22Rv1 (cell line): ENCODE measurements around the gene PTPRJ.

Experiments used
- H3K27ac ChIP-seq: fragments of 450-650 bp; 2 replicates; pipeline ENCODE4 v1.5.1; 2017
- ZFX ChIP-seq: fragments of 450-650 bp; IDR thresholded peaks from 2 replicates; pipeline ENCODE4 v1.6.1; 2017; ENCODE audit warnings: antibody characterized with exemption, borderline replicate concordance
- TF ChIP-seq, protein P1 (sequence below): fragments of 450-650 bp; IDR thresholded peaks from 2 replicates; pipeline ENCODE4 v1.5.1; 2017; ENCODE audit warnings: mild to moderate bottlenecking

The PTPRJ gene

DNA sequence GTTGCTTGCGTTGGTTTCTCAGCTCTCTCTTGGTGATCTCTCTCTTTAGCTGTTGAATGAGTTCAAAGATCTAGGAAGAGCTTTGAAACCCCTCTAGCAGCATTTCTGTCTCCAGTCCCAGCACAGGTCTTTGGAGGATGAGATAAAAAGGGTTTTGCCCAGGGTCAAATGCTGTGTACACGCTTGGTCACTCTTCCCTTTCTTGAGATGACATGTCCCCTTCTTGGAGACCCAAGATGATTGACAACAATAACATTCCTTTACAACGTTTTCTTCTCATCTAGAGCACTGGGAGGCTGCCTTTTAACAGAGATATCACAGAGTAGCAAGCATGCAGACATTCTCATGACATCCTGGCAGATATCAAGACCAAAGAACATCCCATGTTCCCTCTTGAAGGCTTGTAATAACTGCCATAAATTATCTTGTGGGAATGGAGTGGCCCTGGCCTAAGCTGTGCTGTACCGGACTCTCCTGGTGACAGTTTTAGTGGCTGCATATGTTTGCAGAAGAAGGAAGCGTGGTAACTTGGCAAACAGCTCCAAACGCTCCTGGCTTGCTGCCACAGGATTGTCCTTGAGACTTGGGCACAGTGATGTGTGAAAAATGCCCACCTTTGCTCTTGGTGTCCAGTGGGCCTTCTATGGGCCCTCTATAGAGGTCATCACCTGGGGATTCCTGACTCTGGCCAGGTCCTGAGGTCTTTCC is 107.8 kb downstream of the PTPRJ start:
- peak overlapping the region; percentile 58 for H3K27ac ChIP-seq

DNA sequence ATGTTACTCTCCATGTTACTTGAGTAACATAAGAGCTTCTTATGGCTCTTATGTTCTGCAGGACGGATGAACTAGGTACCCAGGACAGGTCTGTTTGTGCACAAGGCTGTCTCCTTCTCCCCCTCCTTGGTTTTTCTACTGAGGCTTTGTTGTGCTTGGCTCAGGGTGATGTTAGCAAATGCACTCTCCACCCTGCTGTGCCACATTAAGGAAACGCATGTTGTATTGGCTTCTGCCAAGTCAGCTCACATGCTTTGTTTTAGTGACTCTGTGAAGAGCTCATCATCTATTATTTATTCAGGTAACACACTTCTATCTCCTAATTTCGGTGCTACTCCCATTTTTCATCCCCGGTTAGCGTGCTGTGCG is 108.3 kb downstream of the PTPRJ start:
- TF ChIP-seq, protein P1, sequence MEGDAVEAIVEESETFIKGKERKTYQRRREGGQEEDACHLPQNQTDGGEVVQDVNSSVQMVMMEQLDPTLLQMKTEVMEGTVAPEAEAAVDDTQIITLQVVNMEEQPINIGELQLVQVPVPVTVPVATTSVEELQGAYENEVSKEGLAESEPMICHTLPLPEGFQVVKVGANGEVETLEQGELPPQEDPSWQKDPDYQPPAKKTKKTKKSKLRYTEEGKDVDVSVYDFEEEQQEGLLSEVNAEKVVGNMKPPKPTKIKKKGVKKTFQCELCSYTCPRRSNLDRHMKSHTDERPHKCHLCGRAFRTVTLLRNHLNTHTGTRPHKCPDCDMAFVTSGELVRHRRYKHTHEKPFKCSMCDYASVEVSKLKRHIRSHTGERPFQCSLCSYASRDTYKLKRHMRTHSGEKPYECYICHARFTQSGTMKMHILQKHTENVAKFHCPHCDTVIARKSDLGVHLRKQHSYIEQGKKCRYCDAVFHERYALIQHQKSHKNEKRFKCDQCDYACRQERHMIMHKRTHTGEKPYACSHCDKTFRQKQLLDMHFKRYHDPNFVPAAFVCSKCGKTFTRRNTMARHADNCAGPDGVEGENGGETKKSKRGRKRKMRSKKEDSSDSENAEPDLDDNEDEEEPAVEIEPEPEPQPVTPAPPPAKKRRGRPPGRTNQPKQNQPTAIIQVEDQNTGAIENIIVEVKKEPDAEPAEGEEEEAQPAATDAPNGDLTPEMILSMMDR: no peak
- no peak for TF ChIP-seq ZFX
- peak overlapping the region; percentile 58 for H3K27ac ChIP-seq

More for the DNA sequence above, 107.8 kb downstream of the PTPRJ start:
- TF ChIP-seq ZFX: no peak
- TF ChIP-seq, protein P1: no peak

DNA sequence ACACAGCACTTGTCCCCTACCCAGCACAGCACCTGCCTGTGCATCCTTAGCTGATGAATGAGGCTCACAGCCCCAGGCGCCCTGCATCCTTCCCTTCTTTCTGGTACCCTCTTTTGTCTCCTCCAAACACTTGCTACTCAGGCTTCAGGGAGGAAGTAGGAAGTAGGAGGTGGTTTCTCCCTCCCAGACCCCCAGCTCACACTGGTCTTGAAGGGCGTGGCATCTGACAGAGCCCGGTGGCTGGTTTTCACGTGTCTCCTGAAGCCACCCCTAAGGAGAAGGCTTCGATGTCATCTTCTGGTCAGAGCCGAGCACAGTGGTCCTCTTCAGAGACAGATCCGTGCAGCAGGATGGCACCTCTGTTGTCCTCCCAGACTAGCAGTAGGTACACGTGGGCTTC is 109.8 kb downstream of the PTPRJ start:
- TF ChIP-seq, protein P1: no peak
- no peak for TF ChIP-seq ZFX
- H3K27ac ChIP-seq: no peak overlapping the region

DNA sequence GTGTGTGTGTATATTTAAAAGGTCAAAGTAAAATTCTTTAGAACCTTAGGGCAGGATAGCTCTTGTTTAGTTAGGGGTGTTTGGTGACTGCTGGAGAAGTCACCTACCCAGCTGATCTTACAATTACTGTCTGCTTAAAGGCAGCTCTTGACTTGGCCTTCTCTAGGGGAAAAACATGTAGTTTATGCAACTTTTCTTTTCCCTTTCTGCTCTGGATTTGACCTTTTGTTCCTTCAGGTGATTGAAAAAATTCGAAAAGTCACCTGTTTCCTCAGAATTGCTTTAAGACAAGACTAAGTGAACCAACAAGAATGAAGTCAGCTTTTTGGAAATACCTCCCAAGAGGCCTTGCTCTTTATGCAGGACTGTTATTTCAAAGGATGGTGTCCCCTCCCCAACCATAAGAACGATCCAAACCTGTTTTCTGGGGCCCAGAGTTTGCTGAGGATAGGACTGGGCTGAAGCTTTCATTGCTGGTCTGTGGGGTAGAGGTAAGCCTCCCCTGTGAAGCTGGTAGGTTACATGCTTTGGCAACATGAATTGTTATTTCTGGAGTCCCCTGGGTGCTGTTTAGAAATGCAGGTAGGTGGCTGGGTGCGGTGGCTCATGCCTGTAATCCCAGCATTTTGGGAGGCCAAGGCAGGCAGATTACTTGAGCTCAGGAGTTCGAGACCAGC is 111.2 kb downstream of the PTPRJ start:
- H3K27ac ChIP-seq: no peak overlapping the region
- TF ChIP-seq, protein P1: no peak
- TF ChIP-seq ZFX: no peak

DNA sequence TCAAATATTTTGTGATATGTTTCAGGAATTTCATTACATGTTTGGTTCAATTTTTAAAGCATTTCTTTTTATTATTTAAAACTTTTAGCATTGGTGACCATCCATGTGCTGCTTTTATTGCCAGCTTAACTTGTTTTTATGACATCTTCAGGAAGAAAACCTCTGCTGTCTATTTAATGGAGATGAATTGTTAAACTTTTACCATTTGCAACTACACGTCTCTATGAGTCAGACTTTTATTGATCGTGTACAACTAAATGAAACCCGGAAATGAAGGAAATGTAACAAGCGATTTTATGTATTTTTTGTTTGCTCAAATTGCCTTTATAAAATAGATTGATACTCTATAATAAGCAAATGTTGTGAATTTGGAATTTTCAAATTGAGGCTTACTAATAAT is 113.0 kb downstream of the PTPRJ start:
- H3K27ac ChIP-seq: no peak overlapping the region
- no peak for TF ChIP-seq ZFX
- TF ChIP-seq, protein P1: no peak

DNA sequence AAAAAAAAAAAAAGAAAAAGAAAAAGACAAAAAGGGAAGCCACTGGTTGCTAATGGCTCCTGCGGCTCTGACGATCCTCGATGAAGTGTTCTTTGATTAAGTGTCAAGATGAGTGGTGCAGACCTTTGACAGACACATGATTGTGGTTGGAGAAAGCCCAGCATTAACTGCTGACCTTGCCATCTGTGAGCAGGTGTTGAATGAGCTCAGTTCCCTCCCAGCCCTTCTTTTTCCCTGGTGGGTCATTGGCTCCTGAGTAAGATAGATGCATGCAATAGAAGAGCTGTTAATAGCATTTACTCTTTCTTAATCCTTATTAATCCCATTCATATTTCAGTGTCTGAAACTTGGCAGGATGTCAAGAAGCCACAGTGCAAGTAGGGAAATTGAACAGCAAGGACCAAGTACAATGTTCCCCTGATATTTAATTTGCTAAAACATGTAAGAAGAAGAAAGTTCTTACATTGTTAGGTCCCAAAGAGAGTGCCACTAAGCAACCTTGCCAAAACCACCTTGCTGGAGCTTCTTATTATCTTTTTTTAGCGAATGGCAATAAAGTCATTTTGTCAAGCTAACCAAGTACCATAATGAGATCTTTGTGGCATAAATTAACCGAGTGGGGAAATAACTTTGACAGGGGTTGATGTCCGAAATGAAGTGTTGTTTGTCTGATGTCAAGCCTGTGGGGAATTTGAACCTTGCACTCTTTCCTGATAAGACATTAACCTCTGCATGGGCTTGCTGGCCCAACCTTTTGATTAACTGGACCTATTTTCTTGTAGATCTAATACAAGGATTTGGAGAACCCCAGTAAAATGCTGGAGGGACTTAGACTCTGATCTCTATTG is 113.7 kb downstream of the PTPRJ start:
- H3K27ac ChIP-seq: no peak overlapping the region
- TF ChIP-seq, protein P1: no peak
- no peak for TF ChIP-seq ZFX
